ENCODE results near the gene ZNF507. TPM values are rescaled to one million over a fixed set of nuclear protein-coding genes. Genes with fewer than 3 reads are reported as not detected.

The ZNF507 gene
- total RNA-seq (2014; rRNA removed; shearing (Covaris generic)): 19.2 and 22.5 TPM in 2 replicates

GRCh38 chr19:32345261-32346207 is at the start of gene ZNF507:
Gene ZNF507 (plus strand): TSS chr19:32345610. CDS start chr19:32352831, 7,221 bp downstream.
- H3K36me3 ChIP-seq: peaks cover 22% of the 10 kb centered on the region
- H3K4me1 ChIP-seq: peaks cover 5% of the 10 kb centered on the region; the same call in 1 of the 2 replicates
- no peaks in the 10 kb centered on the region for H3K9me3 ChIP-seq (replicated peaks)
- peak within 1 kb of the TSS; percentile 97 for H3K4me3 ChIP-seq
- peak within 1 kb of the TSS; percentile 89 for H3K27ac ChIP-seq
- H3K27me3 ChIP-seq: no peaks in the 10 kb centered on the region
- DNase-seq: peak; percentile 90 to 93

- Histone ChIP-seq H3K27ac (no peak overlapping the region), H3K36me3 (no peaks in the 10 kb centered on the region), H3K4me1 (no peaks in the 10 kb centered on the region), H3K9me3 (replicated peaks) (peaks cover 4% of the 10 kb centered on the region; the same call in 1 of the 2 replicates), H3K4me3 (no peak overlapping the region), H3K27me3 (no peaks in the 10 kb centered on the region)
- no peak for DNase-seq
These were observed 48.7 kb upstream of the ZNF507 start for GRCh38 chr19:32296694-32297093.

GRCh38 chr19:32302778-32303177 is 42.6 kb upstream of the ZNF507 start:
- DNase-seq: no peak
- Histone ChIP-seq H3K4me1 (no peaks in the 10 kb centered on the region), H3K27ac (no peak overlapping the region), H3K27me3 (no peaks in the 10 kb centered on the region), H3K9me3 (replicated peaks) (peaks cover 4% of the 10 kb centered on the region; the same call in 1 of the 2 replicates), H3K4me3 (no peak overlapping the region), H3K36me3 (no peaks in the 10 kb centered on the region)

GRCh38 chr19:32303193-32303592 is 42.2 kb upstream of the ZNF507 start:
- Histone ChIP-seq H3K36me3 (no peaks in the 10 kb centered on the region), H3K27ac (no peak overlapping the region), H3K4me3 (no peak overlapping the region), H3K27me3 (no peaks in the 10 kb centered on the region), H3K4me1 (no peaks in the 10 kb centered on the region), H3K9me3 (replicated peaks) (peaks cover 4% of the 10 kb centered on the region; the same call in 1 of the 2 replicates)
- DNase-seq: no peak

GRCh38 chr19:32307591-32307990 is 37.8 kb upstream of the ZNF507 start:
- Histone ChIP-seq H3K27me3 (no peaks in the 10 kb centered on the region), H3K27ac (no peak overlapping the region), H3K36me3 (no peaks in the 10 kb centered on the region), H3K4me1 (no peaks in the 10 kb centered on the region), H3K4me3 (no peak overlapping the region), H3K9me3 (replicated peaks) (no peaks in the 10 kb centered on the region)
- no peak for DNase-seq

- Histone ChIP-seq H3K4me1 (no peaks in the 10 kb centered on the region), H3K36me3 (no peaks in the 10 kb centered on the region), H3K27ac (no peak overlapping the region), H3K27me3 (no peaks in the 10 kb centered on the region), H3K4me3 (no peak overlapping the region), H3K9me3 (replicated peaks) (no peaks in the 10 kb centered on the region)
- no peak for DNase-seq
These were observed 36.9 kb upstream of the ZNF507 start for GRCh38 chr19:32308431-32309077.

- Histone ChIP-seq H3K4me1 (no peaks in the 10 kb centered on the region), H3K27me3 (no peaks in the 10 kb centered on the region), H3K4me3 (no peak overlapping the region), H3K9me3 (replicated peaks) (no peaks in the 10 kb centered on the region), H3K27ac (no peak overlapping the region), H3K36me3 (no peaks in the 10 kb centered on the region)
- no peak for DNase-seq
These were observed 35.6 kb upstream of the ZNF507 start for GRCh38 chr19:32309711-32310390.

GRCh38 chr19:32311371-32311770 is 34.0 kb upstream of the ZNF507 start:
- no peak overlapping the region for H3K27ac ChIP-seq
- DNase-seq: no peak
- H3K36me3 ChIP-seq: no peaks in the 10 kb centered on the region
- no peaks in the 10 kb centered on the region for H3K27me3 ChIP-seq
- H3K4me1 ChIP-seq: no peaks in the 10 kb centered on the region
- no peaks in the 10 kb centered on the region for H3K9me3 ChIP-seq (replicated peaks)
- no peak overlapping the region for H3K4me3 ChIP-seq

GRCh38 chr19:32313569-32314265 is 31.7 kb upstream of the ZNF507 start:
- no peak overlapping the region for H3K4me3 ChIP-seq
- no peaks in the 10 kb centered on the region for H3K36me3 ChIP-seq
- no peaks in the 10 kb centered on the region for H3K27me3 ChIP-seq
- H3K27ac ChIP-seq: no peak overlapping the region
- DNase-seq: peak in 1 of 2 experiments; percentile 27
- no peaks in the 10 kb centered on the region for H3K4me1 ChIP-seq
- no peaks in the 10 kb centered on the region for H3K9me3 ChIP-seq (replicated peaks)

GRCh38 chr19:32316034-32316433 is 29.4 kb upstream of the ZNF507 start:
- Histone ChIP-seq H3K4me1 (no peaks in the 10 kb centered on the region), H3K9me3 (replicated peaks) (no peaks in the 10 kb centered on the region), H3K27me3 (peaks cover 8% of the 10 kb centered on the region; the same call in 1 of the 2 replicates), H3K4me3 (no peak overlapping the region), H3K27ac (no peak overlapping the region), H3K36me3 (no peaks in the 10 kb centered on the region)
- no peak for DNase-seq

- H3K9me3 ChIP-seq (replicated peaks): no peaks in the 10 kb centered on the region
- no peak overlapping the region for H3K27ac ChIP-seq
- no peaks in the 10 kb centered on the region for H3K36me3 ChIP-seq
- no peak for DNase-seq
- peaks cover 8% of the 10 kb centered on the region; the same call in 1 of the 2 replicates for H3K27me3 ChIP-seq
- no peak overlapping the region for H3K4me3 ChIP-seq
- no peaks in the 10 kb centered on the region for H3K4me1 ChIP-seq
These were observed 28.3 kb upstream of the ZNF507 start for GRCh38 chr19:32317086-32317485.

GRCh38 chr19:32318884-32319520 is 26.4 kb upstream of the ZNF507 start:
- peaks cover 8% of the 10 kb centered on the region; the same call in 1 of the 2 replicates for H3K27me3 ChIP-seq
- DNase-seq: peak; percentile 27 to 50
- no peak overlapping the region for H3K4me3 ChIP-seq
- H3K4me1 ChIP-seq: no peaks in the 10 kb centered on the region
- no peak overlapping the region for H3K27ac ChIP-seq
- H3K9me3 ChIP-seq (replicated peaks): no peaks in the 10 kb centered on the region
- H3K36me3 ChIP-seq: no peaks in the 10 kb centered on the region

GRCh38 chr19:32322541-32322940 is 22.9 kb upstream of the ZNF507 start:
- H3K27me3 ChIP-seq: peaks cover 8% of the 10 kb centered on the region; the same call in 1 of the 2 replicates
- H3K9me3 ChIP-seq (replicated peaks): no peaks in the 10 kb centered on the region
- H3K4me1 ChIP-seq: no peaks in the 10 kb centered on the region
- H3K27ac ChIP-seq: no peak overlapping the region
- H3K4me3 ChIP-seq: no peak overlapping the region
- H3K36me3 ChIP-seq: no peaks in the 10 kb centered on the region
- peak; percentile 24 to 43 for DNase-seq

Data from SJCRH30 (cell line).